ENCODE measurements around the gene CREB3L1. TPM values are rescaled to one million over a fixed set of nuclear protein-coding genes. Genes with fewer than 3 reads are reported as not detected.
"Not testable (repeated sequence)": the region's sequence is repeated elsewhere in the genome, so short reads cannot be mapped to it uniquely, and the experiment has no call there.

Gene CREB3L1
- total RNA-seq, 2 experiments from 2014 or later: not detected

DNA sequence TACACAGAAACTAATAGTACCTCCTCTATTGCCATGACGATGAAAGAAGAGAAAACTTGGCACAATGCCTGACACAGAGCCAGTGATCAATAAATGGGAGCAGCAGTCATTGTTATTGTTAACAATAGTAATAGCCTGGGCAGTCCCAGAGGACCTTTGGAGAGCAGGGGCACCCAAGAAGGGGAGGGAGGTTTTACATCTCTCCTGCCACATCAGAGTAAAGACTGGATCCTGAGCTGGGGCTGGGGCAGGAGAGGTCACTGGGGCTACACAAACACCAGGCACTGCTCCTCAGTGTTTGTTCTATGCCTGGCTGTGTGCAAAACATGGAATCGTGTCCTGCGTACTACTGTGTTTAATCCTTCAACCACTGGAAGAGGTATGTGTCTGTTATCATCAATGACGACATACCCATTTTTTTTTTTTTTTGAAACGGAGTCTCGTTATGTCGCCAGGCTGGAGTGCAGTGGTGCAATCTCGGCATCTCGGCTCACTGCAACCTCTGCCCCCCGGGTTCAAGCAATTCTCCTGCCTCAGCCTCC lies 25.0 kb upstream of the CREB3L1 start:
- H3K9me3 Mint-ChIP-seq (ENCODE audit: low read depth): no peaks in the 10 kb centered on the region
- CTCF ChIA-PET: no interaction called here
- ATAC-seq (no peak), DNase-seq (no peak)
- H3K4me1 Mint-ChIP-seq: no peaks in the 10 kb centered on the region
- no peaks in the 10 kb centered on the region for H3K36me3 Mint-ChIP-seq
- H3K4me3 Mint-ChIP-seq: no peak overlapping the region
- H3K27me3 Mint-ChIP-seq: peaks cover 5% of the 10 kb centered on the region
- H3K27ac Mint-ChIP-seq: no peak overlapping the region

DNA sequence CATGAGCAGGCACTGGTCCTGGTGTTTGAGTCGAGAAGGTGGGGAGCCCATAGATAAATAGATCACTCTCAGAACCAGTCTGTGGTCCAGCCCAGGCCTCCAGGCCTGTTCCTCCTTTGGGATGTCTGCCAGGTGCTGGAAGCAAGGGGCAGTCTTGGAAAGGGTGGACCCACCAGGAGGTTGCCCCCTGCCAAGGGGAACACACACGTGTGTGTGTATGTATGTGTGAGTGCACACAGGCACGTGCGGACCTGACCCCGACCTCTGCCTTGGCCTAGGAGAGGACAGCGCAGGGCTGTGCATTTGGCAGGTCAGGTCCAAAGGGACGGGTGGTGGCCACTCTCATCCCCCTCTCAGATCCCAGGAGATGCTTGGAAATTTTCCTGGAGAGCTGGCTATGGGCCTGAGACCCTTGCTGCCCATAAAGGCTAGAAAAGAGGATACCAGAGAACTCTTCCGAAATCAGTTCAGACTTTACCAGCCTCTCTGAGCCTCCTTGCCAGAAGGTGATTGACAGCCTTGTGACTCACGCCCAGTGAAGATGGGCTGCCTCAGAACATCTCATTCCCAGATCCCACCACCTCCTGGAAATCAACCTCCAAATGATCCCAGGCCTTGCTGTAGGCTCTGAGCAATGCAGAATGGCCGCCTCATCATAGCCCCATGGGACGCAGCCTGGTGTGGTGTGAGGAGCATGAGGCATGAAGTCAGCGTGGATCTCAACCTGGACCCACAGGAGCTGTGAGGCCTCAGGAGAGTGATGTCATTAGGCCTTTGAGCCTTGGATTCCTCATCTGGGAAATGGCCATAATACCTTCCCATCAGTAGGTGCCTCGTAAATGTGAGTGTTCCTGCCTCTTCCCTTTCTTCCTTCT lies 24.0 kb upstream of the CREB3L1 start:
- H3K36me3 Mint-ChIP-seq: no peaks in the 10 kb centered on the region
- no peaks in the 10 kb centered on the region for H3K9me3 Mint-ChIP-seq (ENCODE audit: low read depth)
- H3K27ac Mint-ChIP-seq: no peak overlapping the region
- CTCF ChIA-PET: interaction anchor here (1.0 kb wide), 1 partner anchor 54 kb away, joined by 3 read pairs; no protein-coding TSS in a partner anchor
- no peak for ATAC-seq
- DNase-seq: no peak
- H3K27me3 Mint-ChIP-seq: peaks cover 5% of the 10 kb centered on the region
- H3K4me3 Mint-ChIP-seq: no peak overlapping the region
- H3K4me1 Mint-ChIP-seq: no peaks in the 10 kb centered on the region

DNA sequence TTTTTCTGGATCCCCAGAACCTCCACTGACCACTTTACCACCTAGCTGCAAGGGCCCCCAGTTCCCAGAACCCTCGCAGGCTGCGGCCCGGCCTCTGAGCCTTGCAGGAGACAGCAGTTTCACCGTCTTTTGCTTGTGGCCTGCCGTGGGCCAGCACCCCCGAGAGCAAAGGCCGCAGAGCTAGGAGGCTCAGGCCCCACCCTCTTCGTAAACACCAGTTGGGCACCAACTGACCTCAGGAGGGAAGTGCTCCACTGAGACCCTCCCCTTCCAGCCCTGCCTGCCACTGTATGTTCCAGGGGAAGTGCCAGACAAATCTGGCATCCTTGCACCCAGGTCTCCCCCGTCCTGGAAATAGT lies 23.4 kb upstream of the CREB3L1 start:
- DNase-seq (no peak), ATAC-seq (no peak)
- no peak overlapping the region for H3K4me3 Mint-ChIP-seq
- H3K27me3 Mint-ChIP-seq: peaks cover 5% of the 10 kb centered on the region
- CTCF ChIA-PET: interaction anchor here (1.0 kb wide), 1 partner anchor 54 kb away, joined by 3 read pairs; no protein-coding TSS in a partner anchor
- no peaks in the 10 kb centered on the region for H3K9me3 Mint-ChIP-seq (ENCODE audit: low read depth)
- no peaks in the 10 kb centered on the region for H3K36me3 Mint-ChIP-seq
- H3K27ac Mint-ChIP-seq: no peak overlapping the region
- H3K4me1 Mint-ChIP-seq: no peaks in the 10 kb centered on the region

DNA sequence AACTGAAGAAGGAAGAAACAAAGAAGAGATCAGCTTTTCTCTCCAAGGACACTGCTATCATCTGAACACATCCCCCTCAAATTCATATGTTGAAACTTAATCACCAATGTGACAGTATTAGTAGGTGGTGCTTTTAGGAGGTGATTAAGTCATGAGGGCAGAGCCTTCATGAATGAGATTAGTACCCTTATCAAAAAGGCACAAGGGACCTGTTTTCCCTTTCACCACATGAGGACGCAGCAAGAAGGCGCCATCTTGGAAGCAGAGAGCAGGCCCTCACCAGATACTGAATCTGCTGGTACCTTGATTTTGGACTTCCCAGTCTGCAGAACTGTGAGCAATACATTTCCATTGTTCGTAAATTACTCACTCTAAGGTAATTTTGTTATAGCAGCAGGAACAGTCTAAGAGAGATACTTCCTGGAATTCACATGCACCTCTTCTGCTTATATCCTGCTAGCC lies 20.9 kb upstream of the CREB3L1 start:
- Mint-ChIP-seq H3K27ac (no peak overlapping the region), H3K4me3 (no peak overlapping the region), H3K4me1 (peaks cover 2% of the 10 kb centered on the region), H3K9me3 (ENCODE audit: low read depth) (no peaks in the 10 kb centered on the region), H3K27me3 (peaks cover 2% of the 10 kb centered on the region), H3K36me3 (no peaks in the 10 kb centered on the region)
- CTCF ChIA-PET: interaction anchor here (0.7 to 0.9 kb wide), 2 partner anchors 17 to 53 kb away, joined by 3 read pairs; no protein-coding TSS in a partner anchor
- ATAC-seq (no peak), DNase-seq (no peak)

DNA sequence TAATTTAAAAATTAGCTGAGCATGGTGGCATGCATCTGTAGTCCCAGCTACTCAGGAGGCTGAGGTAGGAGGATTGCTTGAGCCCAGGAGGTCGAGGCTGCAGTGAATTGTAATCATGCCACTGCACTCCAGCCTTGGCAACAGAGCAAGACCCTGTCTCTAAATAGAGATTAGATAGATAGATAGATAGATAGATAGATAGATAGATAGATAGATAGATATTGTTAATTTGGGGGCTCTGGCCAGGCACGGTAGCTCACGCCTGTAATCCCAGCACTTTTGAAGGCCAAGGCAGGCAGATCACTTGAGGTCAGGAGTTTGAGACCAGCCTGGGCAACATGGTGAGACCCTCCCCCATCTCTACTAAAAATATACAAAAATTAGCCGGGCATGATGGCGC lies 18.1 kb upstream of the CREB3L1 start:
- not testable (repeated sequence) for H3K27ac Mint-ChIP-seq; H3K4me1 Mint-ChIP-seq; ATAC-seq; H3K4me3 Mint-ChIP-seq; DNase-seq; H3K36me3 Mint-ChIP-seq; H3K9me3 Mint-ChIP-seq (ENCODE audit: low read depth); H3K27me3 Mint-ChIP-seq
- CTCF ChIA-PET: interaction anchor here (0.5 to 1.2 kb wide), 3 partner anchors 15 to 50 kb away, joined by 3 to 5 read pairs (median 3); no protein-coding TSS in a partner anchor

DNA sequence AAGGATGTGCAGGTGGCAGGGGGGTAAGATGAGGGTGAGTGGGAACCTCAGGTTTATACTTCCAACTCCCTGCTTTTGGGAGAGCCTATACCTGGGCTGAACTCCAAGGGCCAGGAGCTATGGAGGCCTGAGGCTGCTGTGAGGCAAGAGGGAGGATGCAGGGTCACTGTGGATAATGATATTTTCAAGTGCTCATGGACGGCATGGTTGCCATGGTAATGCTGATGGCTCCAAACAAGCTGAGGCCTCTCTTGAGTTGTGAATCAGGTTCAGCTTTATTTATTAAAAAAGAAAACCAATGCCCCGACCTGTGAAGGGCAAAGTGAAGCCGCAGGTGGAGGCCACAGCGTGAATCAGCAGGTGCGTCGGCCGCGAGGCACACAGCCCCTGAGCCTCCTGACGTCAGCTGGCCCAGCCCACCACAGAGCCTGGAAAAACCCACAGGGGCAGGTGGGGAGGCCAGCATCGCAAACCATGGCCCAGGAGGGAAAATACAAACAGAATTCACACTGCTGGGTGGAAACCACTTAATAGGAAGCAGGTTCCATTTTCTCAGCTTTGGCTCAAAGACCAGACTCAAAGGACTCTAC lies 17.4 kb upstream of the CREB3L1 start:
- CTCF ChIA-PET: interaction anchor here (0.5 to 1.2 kb wide), 3 partner anchors 14 to 49 kb away, joined by 3 to 5 read pairs (median 3); no protein-coding TSS in a partner anchor
- DNase-seq (no peak), ATAC-seq (no peak)
- Mint-ChIP-seq H3K9me3 (ENCODE audit: low read depth) (no peaks in the 10 kb centered on the region), H3K27me3 (no peaks in the 10 kb centered on the region), H3K4me3 (no peak overlapping the region), H3K4me1 (peaks cover 2% of the 10 kb centered on the region), H3K27ac (no peak overlapping the region), H3K36me3 (no peaks in the 10 kb centered on the region)

DNA sequence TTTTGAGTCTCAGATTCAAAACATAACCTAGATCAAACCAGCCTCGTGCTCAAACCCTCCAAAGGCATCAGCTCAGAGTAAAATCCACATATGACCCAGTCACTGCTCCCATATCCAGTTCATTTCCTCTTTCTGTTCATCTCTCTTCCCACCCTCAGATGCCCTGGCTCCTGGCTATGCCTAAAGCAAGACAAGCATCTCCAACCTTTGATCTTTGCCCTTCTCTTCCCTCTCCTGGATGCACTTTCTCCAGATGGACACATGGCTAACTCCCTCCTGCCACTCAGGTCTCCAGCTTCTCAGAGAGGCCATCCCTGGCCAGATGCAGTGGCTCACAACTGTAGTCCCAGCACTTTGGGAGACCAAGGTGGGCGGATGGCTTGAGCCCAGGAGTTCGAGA lies 14.3 kb upstream of the CREB3L1 start:
- no peaks in the 10 kb centered on the region for H3K9me3 Mint-ChIP-seq (ENCODE audit: low read depth)
- CTCF ChIA-PET: no interaction called here
- H3K36me3 Mint-ChIP-seq: no peaks in the 10 kb centered on the region
- H3K4me1 Mint-ChIP-seq: peaks cover 2% of the 10 kb centered on the region
- peaks cover 3% of the 10 kb centered on the region for H3K27me3 Mint-ChIP-seq
- ATAC-seq (no peak), DNase-seq (no peak)
- no peak overlapping the region for H3K4me3 Mint-ChIP-seq
- H3K27ac Mint-ChIP-seq: no peak overlapping the region

DNA sequence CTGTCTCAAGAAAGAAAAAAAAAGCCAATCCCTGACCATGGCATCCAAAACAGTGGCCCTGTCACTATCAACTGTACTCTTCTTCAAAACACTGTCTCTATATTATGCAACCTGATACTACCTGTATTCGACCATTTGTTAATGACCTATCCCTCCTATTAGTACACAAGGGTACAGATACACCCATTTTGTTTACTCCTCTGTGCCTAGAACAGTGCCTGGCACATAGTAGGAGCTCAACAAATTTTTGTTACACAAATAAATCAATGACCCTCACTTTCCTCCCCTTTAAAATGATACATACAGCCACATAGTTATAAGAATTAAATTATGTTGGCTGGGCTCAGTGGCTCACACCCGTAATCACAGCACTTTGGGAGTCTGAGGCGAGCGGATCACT lies 13.4 kb upstream of the CREB3L1 start:
- H3K36me3 Mint-ChIP-seq: no peaks in the 10 kb centered on the region
- CTCF ChIA-PET: no interaction called here
- H3K27me3 Mint-ChIP-seq: peaks cover 4% of the 10 kb centered on the region
- ATAC-seq (no peak), DNase-seq (no peak)
- peaks cover 2% of the 10 kb centered on the region for H3K4me1 Mint-ChIP-seq
- H3K9me3 Mint-ChIP-seq (ENCODE audit: low read depth): no peaks in the 10 kb centered on the region
- no peak overlapping the region for H3K27ac Mint-ChIP-seq
- H3K4me3 Mint-ChIP-seq: no peak overlapping the region

DNA sequence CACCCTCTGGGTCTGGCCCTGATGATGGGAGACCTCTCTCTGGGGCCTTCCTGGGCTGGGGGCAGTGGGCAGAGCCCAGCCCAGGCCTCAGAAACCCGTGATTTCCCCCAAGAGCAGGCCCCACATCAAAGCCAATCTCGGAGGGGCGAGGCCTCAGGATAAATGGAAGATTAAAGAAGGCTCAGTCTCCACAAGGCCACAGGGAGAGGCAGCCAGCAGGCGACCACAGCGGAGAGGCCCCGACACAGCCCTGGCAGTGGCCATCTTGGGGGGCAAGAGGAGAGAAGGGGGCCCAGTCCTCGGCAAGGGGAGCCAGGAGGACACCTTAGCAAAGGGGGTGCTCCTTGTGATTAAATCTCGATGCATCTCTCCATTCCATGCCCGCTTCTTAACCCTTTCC lies 12.5 kb upstream of the CREB3L1 start:
- ATAC-seq: no peak
- no peak for DNase-seq
- Mint-ChIP-seq H3K4me1 (no peaks in the 10 kb centered on the region), H3K9me3 (ENCODE audit: low read depth) (no peaks in the 10 kb centered on the region), H3K27me3 (peaks cover 10% of the 10 kb centered on the region), H3K27ac (no peak overlapping the region), H3K36me3 (no peaks in the 10 kb centered on the region), H3K4me3 (no peak overlapping the region)
- CTCF ChIA-PET: interaction anchor here (0.8 kb wide), 1 partner anchor 43 kb away, joined by 3 read pairs; no protein-coding TSS in a partner anchor

DNA sequence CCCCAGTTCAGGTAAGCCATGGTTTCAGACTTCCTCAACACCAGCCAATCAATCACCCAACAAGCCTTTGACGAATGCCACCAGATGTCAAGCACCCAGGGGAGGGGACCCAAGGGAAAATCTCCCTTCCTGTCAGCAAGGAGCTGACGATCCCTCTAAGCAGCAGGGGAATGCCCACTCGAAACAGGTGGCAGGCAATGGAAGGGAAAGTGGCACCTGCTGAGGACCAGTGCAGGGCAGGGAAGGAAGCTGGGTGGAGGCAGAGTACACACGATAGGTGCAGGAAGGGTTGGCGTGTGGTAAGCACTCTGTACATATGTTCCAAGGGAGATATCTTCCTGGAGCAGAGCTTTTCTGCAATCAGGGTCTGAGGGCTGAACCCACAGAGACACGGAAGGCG lies 11.7 kb upstream of the CREB3L1 start:
- no peak overlapping the region for H3K4me3 Mint-ChIP-seq
- no peaks in the 10 kb centered on the region for H3K9me3 Mint-ChIP-seq (ENCODE audit: low read depth)
- H3K36me3 Mint-ChIP-seq: no peaks in the 10 kb centered on the region
- H3K27ac Mint-ChIP-seq: no peak overlapping the region
- no peaks in the 10 kb centered on the region for H3K4me1 Mint-ChIP-seq
- CTCF ChIA-PET: no interaction called here
- DNase-seq (no peak), ATAC-seq (no peak)
- H3K27me3 Mint-ChIP-seq: peaks cover 10% of the 10 kb centered on the region

DNA sequence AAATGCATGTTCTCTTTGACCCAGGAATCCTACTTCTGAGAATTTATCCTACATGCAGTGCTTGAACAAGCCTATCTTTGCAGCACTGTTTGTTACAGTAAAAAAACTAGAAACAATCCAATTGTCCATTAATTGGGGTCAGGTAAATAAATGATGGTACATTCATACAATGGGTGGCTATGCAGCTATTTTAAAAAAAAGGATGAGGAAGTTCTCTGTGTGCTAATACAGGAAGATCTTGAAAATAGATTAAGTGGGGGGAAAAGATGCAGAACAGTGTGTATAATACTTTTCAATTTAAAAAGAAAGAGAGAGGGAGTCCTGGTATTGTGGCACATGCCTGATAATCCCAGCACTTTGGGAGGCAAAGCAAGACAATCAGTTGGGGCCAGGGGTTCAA lies 9.5 kb upstream of the CREB3L1 start:
- no peak for DNase-seq
- Mint-ChIP-seq H3K9me3 (ENCODE audit: low read depth) (no peaks in the 10 kb centered on the region), H3K36me3 (no peaks in the 10 kb centered on the region), H3K27me3 (peaks cover 11% of the 10 kb centered on the region), H3K4me1 (no peaks in the 10 kb centered on the region), H3K4me3 (no peak overlapping the region), H3K27ac (no peak overlapping the region)
- ATAC-seq: no peak
- CTCF ChIA-PET: no interaction called here

DNA sequence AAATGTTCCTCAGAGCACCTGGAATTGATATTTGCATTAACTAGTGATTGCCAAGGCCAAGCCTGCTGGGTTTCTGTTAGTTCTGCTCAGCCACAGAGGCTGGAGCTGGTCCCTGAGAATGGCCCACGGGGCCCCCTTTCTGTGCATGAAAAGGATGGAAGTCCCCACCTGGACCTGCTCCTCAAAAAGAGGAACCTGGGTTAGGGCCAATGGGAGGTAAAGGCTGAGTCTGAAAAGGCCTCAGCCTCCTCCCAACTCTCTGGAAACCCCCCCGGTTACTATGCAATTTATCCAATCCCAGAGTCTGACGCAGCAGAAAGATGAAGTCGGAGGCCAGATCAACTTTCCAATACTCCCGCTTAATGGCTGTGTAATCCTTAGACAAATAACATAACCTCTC lies 6.8 kb upstream of the CREB3L1 start:
- ATAC-seq (no peak), DNase-seq (no peak)
- peaks cover 18% of the 10 kb centered on the region for H3K27me3 Mint-ChIP-seq
- no peak overlapping the region for H3K4me3 Mint-ChIP-seq
- no peaks in the 10 kb centered on the region for H3K36me3 Mint-ChIP-seq
- CTCF ChIA-PET: no interaction called here
- no peaks in the 10 kb centered on the region for H3K9me3 Mint-ChIP-seq (ENCODE audit: low read depth)
- H3K27ac Mint-ChIP-seq: no peak overlapping the region
- no peaks in the 10 kb centered on the region for H3K4me1 Mint-ChIP-seq

DNA sequence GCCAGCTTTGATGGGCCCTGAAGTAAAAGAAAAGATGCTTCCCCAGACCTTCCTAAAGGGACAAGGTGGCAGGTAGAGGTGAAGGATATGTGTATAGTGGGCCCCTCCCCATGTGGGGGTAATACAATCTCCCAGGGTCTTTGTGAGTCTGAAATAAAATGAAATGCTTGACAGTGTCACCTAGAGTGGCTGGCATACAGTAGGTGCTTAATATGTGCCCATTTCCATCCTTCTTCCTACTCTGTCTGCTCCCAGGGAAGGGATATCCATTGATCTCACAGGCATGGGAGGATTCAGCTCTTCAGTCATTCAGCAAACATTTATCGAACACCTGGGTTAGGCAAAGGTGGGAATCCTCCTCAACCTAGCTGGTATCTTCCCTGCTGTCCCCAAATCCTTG lies 6.1 kb upstream of the CREB3L1 start:
- Mint-ChIP-seq H3K27me3 (peaks cover 25% of the 10 kb centered on the region), H3K9me3 (ENCODE audit: low read depth) (no peaks in the 10 kb centered on the region), H3K4me3 (no peak overlapping the region), H3K36me3 (no peaks in the 10 kb centered on the region), H3K4me1 (no peaks in the 10 kb centered on the region), H3K27ac (no peak overlapping the region)
- ATAC-seq (no peak), DNase-seq (no peak)
- CTCF ChIA-PET: no interaction called here

All from activated CD8-positive, alpha-beta memory T cell treated with anti-CD3 and anti-CD28 coated beads, Interleukin-2, amount 10 ng/mL, durations not matched to agents 7 days and 5 days (primary cell).